Activated T-cell treated with anti-CD3 and anti-CD28 coated beads, Interleukin-2, amount 50 U/mL, for 48 hours (primary cell): Measurements from ENCODE around the gene DOK3.
A peak's percentile ranks its signal among the peaks of the same experiment; 100 is the strongest.

Source experiments
- DNase-seq, 2 experiments: peaks; one replicate each; pipeline ENCODE4 v3.0.0-alpha.2; 2020

DOK3 gene

DNA sequence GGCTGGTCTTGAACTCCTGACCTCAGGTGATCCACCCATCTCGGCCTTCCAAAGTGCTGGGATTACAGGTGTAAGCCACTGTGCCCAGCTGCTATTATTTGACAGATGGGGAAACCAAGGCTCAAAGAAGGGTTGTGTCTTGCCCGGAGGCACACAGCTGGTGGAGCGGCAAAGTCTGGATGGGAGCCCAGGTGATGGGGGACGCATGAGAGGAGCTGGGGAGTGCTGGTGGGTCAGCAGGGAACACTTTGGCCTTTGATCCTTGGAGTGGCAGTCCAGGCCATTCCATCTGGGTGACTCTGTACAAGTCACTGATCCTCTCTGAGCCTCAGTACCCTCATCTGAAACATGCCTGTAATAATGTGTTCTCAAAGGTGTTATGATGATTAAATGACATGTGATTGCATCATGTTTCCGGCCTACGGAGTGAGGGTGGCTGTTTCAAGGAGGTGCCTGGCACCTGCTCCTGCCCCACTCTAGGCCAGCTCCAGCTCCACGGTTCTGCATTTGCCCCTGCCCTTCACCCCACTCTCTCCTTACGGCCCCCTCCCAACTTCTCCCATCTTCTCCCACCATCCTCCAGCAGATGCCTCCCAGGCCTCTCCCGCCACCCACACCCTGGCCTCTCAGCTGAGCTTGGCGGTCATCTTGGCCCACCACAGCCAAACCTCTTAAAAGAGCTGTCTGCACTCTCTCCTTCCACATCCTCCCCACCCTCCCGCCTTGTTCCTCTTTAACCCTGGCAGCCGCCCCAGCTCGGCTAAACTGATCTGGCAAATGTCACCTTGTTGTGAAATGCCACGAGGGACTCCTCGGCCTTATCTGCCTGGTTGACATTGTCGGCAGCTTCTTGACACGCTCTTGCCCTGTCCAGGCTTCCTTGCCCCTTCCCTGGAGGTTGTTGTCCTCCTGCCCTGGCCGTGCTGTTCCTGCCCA is 30.6 kb downstream of the DOK3 start:
- peak; percentile 66 to 67 for DNase-seq

- no peak for DNase-seq
Observed at GRCh38 chr5:177477701-177478477, 31.7 kb downstream of the DOK3 start.

- DNase-seq: no peak
Observed at GRCh38 chr5:177476531-177477233, 32.9 kb downstream of the DOK3 start.

DNA sequence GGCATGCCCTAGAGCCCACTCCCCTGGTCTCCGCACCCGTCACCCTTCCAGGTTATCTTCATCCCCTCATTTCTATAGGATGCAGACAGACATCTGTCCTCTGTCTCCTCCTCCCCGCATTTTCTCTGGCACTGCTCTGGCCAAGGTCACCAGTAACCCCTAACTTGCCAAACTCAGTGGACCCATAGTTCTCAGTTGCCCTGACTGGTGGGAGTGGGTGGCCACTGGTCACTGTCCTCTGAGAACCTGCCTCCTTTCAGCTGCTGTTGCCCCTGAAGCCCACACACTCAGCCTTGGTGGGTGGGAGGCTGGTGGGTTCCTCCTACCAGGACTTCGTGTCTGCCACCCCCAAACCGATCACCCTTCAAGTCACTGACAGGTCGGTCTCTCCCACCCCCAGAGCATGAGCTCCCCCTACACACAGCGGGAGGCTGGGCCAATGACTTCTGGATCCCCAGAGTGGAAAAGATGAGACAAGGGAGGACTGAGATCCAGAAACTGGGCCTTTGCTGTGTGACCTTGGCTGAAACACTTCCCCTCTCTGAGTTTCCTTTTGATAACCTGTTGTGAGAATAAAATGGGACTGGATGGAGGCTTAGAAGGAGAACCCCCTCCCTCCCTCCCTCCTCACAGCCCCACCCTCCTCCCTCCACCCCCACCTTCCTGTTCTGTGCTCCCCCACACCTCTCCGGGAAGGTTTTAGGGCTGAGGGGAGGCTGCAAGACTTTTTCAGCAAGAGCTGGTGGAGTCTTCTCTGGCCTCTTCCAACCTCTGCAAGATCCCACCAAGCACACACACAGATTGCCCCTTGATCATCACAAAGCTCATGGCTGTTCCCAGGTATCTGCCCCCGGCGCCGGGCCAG is 33.8 kb downstream of the DOK3 start:
- DNase-seq: peak in 1 of 2 experiments; percentile 39

DNA sequence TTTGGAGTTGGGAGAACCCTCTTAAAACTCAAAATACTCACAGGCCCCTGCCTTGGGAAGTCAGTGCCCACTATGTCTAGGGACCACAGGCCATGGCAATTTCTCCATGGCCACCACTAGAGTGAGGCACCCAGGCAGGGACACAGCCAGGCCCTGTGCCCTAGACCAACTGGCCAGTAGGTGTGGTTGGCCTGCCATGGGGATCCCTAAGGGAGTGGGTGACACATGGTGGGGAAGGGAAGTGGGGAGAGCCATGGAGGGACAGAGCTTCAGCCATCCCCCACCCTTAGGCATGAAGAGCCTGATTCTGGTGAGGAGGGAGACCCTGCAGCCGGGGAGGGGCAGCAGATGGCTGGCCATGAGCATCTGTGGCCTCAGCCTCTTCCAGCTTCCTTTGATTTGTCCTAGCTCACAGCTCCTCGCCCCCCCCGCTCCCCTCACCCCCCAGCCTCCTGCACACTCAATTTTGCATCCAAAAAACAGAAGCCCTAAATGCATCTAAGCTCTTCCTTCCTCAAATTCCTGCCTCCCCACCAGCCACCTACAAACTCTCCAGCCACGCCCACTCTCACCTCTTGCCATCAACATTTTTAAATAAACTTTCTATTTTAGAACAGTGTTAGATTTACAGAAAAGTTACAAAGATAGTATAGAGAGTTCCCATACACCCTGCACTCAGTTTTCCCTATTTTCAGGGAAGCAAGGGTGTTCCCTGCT is 34.6 kb downstream of the DOK3 start:
- DNase-seq: no peak

- DNase-seq: no peak
Observed at GRCh38 chr5:177474002-177474476, 35.6 kb downstream of the DOK3 start.

DNA sequence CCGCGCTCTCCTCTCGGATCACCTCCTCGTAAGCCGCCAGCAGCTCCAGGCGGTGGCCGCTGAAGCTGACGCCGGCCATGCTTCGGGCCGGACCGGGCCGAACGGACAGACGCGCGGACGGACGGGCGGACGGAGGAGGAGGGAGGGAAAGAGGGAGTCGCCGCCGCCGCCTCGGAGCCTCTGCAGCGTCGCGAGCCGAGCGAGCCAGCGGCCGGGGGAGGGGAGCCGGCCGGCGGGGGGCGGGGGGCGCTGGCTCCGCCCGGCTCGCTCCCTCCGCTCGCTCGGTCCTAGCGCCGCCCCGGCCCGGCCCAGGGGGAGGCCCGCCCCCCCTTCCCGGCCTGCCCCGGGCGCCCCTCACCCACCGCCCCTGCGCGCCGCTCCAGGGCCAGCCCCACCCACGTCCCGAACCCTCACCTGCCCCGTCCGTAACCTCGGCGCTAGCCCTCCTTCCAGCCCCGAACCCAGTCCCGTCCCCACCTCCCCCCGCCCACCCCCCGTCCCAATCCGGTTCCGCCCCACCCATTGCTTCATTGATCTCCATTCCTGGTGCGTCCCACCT is 36.1 kb downstream of the DOK3 start, which contains the start of gene DBN1:
TSS of gene DBN1 (minus strand) at position 192 of the 559 bp plus-strand sequence. CDS start at position 79, 113 bp downstream.
- peak in 1 of 2 experiments; percentile 55 for DNase-seq

DNA sequence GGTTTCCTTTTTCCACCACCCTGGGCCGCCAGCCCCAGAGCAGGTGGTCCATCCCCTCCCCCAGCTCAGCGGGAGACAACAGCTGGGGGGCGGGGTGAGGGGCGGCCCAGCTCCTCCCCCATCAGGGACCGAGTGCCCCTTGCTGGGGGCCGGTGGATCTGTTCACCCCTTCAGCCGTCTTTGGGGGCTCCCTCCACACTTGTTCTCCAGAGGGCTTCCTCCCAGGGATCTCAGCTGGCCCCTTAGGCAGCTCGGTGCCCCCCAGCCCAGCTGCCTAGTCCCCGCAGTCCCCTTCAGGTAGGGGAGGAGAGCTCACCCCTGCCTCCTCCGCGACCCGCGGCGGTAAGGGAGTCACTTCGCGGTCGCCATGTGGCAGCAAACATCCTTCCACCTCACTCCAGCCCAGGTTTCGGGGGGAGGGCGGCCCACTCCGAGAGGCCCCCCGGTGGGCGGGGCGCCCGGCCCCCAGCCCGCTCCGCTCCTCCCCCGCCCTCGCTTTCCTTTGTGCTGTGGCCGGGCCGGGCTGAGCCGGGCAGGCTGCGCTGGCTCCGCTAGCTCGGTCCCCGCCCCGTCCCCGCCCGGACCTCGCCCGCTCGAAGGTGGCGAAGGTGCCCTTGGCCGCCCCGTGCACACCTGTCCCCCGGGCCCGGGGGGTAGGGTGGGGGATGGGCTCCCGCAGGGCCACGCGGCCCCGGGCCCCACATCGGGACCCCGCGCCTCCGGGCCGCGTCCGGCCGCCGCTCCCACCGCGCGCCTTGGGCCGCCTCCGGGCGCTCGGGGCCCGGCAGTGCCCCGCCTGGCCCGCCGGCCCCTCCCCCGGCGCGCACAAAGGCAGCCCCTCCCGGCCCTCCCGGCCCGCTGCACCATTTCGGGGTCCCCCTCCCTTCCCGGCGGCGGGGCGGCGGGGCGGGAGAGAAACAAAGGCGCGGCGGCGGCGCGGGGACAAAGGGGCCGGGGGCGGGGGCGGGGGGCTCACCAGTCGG is 36.9 kb downstream of the DOK3 start:
- peak; percentile 83 to 87 for DNase-seq

DNA sequence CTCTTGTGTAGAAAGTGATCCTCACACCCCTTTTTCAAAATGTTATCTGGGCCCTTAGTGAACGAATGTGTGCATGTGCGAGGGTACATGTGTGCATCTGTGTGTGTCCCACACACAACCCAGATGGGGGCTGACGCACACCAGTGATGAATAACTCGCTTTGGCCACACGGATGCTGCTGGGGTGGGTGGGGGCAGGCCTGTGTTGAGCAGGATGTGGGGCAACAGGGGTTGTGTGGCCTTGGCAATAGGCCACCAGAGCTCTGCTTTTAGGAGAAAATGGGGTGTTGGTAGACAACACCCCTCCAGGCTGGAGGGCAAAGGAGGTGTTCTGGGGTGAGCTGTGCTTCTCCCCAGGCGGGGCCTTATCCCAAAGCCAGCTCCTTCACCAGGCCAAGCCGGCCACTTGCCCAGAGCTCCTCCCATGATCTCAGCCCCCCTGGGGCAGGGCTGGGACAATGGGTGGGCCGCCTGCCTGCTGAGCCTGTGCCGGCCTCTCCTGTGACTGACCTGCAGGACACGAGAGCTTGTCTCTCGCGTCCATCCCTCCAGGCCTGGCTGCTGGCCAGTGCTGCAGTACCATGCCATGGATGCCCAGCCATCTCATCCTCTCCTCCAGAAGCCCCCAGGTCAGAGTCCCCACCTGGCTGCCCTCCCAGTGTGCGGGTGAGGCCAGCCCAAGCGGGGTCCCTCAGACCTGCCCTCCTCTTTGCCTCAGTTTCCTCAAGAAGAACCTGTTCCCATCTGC is 37.8 kb downstream of the DOK3 start:
- peak in 1 of 2 experiments; percentile 71 for DNase-seq

GRCh38 chr5:177470759-177471536 is 38.7 kb downstream of the DOK3 start:
- DNase-seq: no peak

DNA sequence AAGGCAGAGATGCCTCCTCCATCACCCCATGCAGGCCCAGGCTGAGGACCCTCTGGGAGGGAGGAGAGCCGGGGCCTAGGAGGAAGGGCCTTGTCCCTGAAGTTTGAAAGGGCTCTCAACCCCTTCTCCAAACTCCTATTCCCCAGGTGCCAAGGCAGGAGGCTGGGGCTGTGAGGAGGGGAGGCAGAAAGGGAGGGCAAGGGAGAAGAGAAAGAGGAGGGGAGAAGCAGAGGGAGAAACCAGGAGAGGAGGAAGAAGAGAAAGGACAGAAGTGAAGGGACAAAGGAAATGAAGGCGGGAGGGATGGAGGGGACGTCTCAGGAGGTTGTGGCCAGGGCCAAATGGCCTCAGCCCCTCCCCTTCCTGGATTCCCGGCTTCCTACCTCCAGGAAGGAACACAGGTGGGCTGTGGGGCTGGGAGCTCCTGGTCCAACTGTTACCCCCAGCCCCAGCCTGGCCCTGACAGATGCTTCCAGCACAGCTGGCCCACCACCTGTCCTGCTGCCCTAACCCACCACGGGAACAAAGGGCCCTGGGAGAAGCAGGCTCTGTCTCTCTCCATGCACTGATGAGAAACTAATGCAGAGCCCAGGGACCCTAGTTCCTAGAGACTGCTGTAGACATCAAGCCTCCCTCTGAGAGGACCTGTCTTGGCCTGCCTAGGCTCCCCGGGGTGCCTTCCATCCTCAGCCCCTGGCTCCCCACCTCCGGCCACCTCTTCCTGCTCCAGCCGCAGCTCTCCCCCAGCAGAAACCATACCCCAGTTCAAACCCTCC is 39.7 kb downstream of the DOK3 start:
- no peak for DNase-seq

DNA sequence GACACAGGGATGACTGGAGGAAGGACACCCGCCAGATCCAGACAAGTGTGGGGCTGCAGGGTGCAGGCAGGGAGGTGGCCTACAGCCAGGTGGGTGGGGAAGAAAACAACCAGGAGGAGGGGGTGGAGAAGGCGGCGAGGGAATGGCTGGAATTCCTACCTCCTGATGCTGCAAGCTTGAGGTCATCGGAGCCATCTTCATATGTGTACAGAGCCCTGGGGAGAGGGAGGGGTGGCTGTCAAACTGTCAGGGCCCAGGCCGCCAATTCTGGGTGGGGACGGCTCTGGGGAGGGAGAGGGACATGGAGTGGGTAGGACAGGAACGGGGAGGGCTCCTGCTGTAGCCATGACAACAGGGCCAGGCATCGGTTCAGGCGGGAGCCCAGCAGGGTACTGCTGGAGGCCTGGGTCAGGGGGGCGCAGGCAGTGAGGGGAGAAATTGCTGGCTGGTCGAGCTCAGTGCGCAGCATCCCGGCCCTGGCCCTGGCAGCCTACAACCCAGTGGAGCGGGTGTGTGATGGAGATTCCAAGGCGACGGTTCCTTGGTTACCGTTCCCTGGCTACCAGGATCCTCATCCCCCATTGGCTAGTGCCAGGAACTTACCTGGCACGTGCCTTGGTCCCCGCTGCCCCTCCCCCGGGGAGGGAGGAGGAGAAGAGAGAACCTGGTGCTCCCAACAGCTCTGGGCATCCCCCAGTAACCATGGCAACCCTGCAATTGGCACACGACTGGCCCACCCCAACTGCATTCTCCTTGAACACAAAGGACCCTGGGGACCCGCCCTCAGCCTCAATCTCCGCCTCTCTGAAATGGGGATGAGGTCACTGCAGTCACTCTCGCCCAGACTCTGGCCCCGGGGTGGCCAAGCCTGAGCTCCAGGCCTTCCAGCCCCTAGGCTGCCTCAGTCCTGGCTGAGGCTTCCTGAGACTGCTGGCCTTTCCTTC is 40.7 kb downstream of the DOK3 start:
- DNase-seq: no peak

GRCh38 chr5:177468329-177468684 is 41.3 kb downstream of the DOK3 start:
- no peak for DNase-seq

- DNase-seq: no peak
Observed at GRCh38 chr5:177467436-177467835, 42.2 kb downstream of the DOK3 start.

GRCh38 chr5:177466861-177467260 is 42.8 kb downstream of the DOK3 start:
- DNase-seq: no peak

GRCh38 chr5:177465044-177465443 is 44.6 kb downstream of the DOK3 start:
- no peak for DNase-seq
